ENCODE measurements around the gene TSHR.

Gene TSHR

DNA sequence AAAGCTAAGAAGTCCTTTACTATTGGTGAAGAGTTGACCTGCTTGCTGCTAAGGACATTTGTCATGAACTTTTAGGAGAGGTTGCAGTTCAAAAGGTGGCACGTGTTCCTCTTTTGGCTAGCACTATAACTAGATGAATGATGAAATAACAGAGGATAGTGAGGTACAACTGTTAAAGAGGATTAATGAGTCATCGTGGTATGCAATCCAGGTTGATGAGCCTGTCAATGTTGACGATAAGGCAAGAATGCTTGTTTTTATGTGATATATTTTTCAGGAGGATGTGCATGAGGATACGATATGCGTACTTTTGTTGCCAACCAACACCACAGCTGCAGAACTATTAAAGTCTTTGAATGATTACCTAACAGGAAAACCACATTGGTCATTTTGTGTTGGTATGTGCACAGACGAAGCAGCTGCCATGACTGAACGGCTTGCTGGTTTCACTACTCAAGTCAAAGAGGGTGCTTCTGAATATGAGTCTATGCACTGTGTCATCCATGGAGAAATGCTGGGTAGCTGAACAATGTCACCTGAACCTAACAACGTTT, 24.5 kb upstream of the TSHR start:
- no peak for DNase-seq (ENCODE audit: low read depth, low spot score)
- Histone ChIP-seq H3K4me1 (ENCODE audit: control insufficient read depth, insufficient read depth, low read length) (no peaks in the 10 kb centered on the region), H3K36me3 (ENCODE audit: control insufficient read depth, insufficient read depth, low read length) (no peaks in the 10 kb centered on the region), H3K9me3 (ENCODE audit: control insufficient read depth, insufficient read depth, low read length) (no peaks in the 10 kb centered on the region), H3K4me3 (ENCODE audit: low read length) (no peak overlapping the region), H3K27me3 (ENCODE audit: control insufficient read depth, insufficient read depth, low read length) (no peaks in the 10 kb centered on the region), H3K27ac (ENCODE audit: low read length) (no peak overlapping the region)
- no CpG with 5 or more reads among the region's 8 CpGs for WGBS (ENCODE audit: insufficient coverage, insufficient read length)

DNA sequence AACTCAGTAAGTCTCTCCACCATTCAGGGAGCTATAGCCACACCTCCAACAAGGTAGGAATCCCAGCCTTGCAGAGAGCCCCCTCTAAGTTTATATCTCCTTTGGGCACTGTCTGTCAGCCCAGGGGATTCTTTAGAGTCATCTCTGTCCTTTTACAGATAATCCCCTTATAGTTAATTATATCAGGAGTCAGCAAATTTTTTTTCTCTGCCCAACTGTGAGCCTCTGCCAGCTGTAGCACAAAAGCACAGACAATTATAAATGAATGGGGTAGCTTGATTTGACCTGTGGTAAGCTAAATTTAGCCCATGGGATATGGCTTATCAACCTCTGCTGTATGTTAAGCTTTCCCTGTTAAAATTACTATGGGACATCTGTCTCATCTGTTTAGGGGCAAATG, 22.1 kb upstream of the TSHR start:
- H3K4me3 ChIP-seq (ENCODE audit: low read length), result no peak overlapping the region
- no peaks in the 10 kb centered on the region for H3K27me3 ChIP-seq (ENCODE audit: control insufficient read depth, insufficient read depth, low read length)
- no peaks in the 10 kb centered on the region for H3K9me3 ChIP-seq (ENCODE audit: control insufficient read depth, insufficient read depth, low read length)
- DNase-seq (ENCODE audit: low read depth, low spot score), result no peak
- H3K4me1 ChIP-seq (ENCODE audit: control insufficient read depth, insufficient read depth, low read length), result no peaks in the 10 kb centered on the region
- no peak overlapping the region for H3K27ac ChIP-seq (ENCODE audit: low read length)
- no peaks in the 10 kb centered on the region for H3K36me3 ChIP-seq (ENCODE audit: control insufficient read depth, insufficient read depth, low read length)

DNA sequence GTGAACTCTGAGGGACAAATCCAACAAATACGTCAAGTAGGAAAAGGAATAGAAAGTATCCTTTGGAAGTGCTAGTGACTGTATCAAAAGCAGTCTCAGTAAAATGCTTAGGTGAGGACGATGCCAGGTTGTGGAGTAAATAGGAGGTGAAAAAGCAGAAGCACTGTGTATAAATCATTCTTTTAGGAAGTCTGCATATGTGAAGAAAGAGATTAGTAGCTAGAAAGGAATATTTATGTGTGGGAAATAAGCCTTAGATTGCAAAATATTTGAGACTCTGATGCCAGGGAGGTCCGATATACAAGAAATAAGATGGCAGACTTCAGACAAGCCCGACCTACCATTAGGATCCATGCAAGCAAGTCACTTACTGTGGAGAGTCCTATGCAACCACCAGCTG, 21.7 kb upstream of the TSHR start:
- H3K4me3 ChIP-seq (ENCODE audit: low read length), result no peak overlapping the region
- no peak for DNase-seq (ENCODE audit: low read depth, low spot score)
- no peaks in the 10 kb centered on the region for H3K4me1 ChIP-seq (ENCODE audit: control insufficient read depth, insufficient read depth, low read length)
- H3K27ac ChIP-seq (ENCODE audit: low read length), result no peak overlapping the region
- no peaks in the 10 kb centered on the region for H3K36me3 ChIP-seq (ENCODE audit: control insufficient read depth, insufficient read depth, low read length)
- H3K27me3 ChIP-seq (ENCODE audit: control insufficient read depth, insufficient read depth, low read length), result no peaks in the 10 kb centered on the region
- WGBS (ENCODE audit: insufficient coverage, insufficient read length), result no CpG with 5 or more reads among the region's 4 CpGs
- no peaks in the 10 kb centered on the region for H3K9me3 ChIP-seq (ENCODE audit: control insufficient read depth, insufficient read depth, low read length)

DNA sequence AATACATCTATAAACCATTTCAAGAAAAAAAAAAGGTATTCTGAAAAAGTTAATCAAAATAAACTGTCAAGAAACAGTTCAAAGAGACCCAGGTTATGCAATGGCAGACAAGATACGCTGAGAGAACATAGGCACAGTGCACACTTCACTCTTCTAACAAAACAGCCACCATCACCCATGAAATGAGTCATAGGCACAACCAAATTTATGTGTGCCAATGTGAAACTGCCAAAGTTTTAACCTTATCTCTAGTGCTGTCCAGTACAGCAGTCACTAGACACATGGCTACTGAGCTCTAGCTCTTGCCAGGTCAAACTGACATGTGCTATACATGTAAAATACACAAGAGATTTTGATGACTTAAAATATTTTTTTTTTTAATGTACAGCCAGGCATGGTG, 15.3 kb upstream of the TSHR start:
- no peak overlapping the region for H3K27ac ChIP-seq (ENCODE audit: low read length)
- no peak overlapping the region for H3K4me3 ChIP-seq (ENCODE audit: low read length)
- no CpG with 5 or more reads among the region's 1 CpG for WGBS (ENCODE audit: insufficient coverage, insufficient read length)

DNA sequence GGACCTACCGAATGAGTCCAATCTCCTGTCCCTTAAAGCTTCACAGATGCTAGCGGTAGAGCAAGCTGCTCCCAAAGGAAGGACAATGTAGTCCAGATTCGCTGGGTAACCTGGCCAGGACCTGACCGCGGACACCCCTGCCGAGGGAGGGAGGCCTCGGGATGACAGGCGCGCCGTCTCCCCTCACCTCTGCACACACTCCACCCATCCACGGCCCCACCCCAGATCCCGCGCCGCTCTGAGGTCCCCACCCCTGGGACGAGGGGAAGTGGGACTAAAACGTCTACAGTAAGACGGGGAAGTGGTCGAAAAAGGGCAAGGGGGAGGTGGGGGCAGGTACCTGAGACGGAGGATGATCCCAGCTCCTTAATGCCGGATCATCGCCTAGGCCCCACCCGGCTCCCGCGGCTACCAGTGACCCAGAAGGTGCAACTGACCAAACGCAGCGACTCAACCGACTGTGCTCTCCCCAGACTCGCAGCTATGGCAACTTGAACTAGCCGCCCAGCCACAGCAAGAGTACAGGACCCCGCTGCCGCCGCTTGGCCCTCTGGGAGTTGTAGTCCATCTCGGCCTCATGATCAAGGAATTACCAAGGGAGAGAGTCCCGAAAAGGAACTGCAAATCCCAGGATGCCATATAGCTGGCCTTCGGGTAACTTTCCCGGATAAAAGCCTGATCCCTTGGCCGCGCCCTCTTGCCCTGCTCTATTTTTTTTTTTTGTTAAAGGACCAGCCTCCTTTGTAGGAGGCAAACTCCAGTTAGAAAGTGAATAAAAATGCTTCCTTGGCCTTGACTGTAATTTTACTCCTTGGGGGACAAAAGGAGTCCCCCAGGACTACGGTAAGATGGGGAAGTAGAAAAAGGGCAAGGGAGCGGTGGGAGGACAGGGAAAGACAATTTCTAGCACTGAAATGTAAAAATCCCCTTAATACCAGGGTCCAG, 13.9 kb upstream of the TSHR start, which contains the start of gene CEP128:
CEP128 (minus strand) TSS at position 498 of the 945 bp plus-strand sequence.
- no CpG with 5 or more reads among the region's 40 CpGs for WGBS (ENCODE audit: insufficient coverage, insufficient read length)
- no peaks in the 10 kb centered on the region for H3K27me3 ChIP-seq (ENCODE audit: control insufficient read depth, insufficient read depth, low read length)
- no peaks in the 10 kb centered on the region for H3K4me1 ChIP-seq (ENCODE audit: control insufficient read depth, insufficient read depth, low read length)
- H3K27ac ChIP-seq (ENCODE audit: low read length), result no peak within 1 kb of the TSS
- H3K9me3 ChIP-seq (ENCODE audit: control insufficient read depth, insufficient read depth, low read length), result no peaks in the 10 kb centered on the region
- H3K4me3 ChIP-seq (ENCODE audit: low read length), result peak within 1 kb of the TSS; percentile 96
- no peaks in the 10 kb centered on the region for H3K36me3 ChIP-seq (ENCODE audit: control insufficient read depth, insufficient read depth, low read length)
- peak; percentile 85 for DNase-seq (ENCODE audit: low read depth, low spot score)

More for the DNA sequence above, 15.3 kb upstream of the TSHR start:
- Histone ChIP-seq H3K4me1 (ENCODE audit: control insufficient read depth, insufficient read depth, low read length) (no peaks in the 10 kb centered on the region), H3K9me3 (ENCODE audit: control insufficient read depth, insufficient read depth, low read length) (no peaks in the 10 kb centered on the region), H3K27me3 (ENCODE audit: control insufficient read depth, insufficient read depth, low read length) (no peaks in the 10 kb centered on the region), H3K36me3 (ENCODE audit: control insufficient read depth, insufficient read depth, low read length) (no peaks in the 10 kb centered on the region)
- DNase-seq (ENCODE audit: low read depth, low spot score), result no peak

DNA sequence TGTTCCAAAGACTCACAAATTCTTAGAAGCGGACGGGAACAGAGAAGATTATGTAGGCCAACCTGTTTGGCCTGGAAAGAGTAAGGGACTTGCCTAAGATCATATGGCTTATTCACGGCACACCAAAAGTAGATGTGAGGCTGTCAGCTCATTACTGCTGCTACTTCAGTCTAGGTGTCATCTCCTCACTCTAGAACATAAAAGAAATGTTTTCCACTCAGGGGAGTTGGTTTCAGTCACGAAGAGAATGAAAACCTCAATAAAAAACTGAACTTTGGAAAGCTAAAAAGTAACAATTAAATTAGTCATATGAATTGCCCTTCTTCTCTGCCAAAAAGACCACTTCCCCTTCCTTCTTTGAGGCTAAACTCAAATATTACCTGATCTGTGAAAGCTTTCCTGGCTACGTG, 13.2 kb upstream of the TSHR start:
- Histone ChIP-seq H3K27ac (ENCODE audit: low read length) (no peak overlapping the region), H3K27me3 (ENCODE audit: control insufficient read depth, insufficient read depth, low read length) (no peaks in the 10 kb centered on the region), H3K4me3 (ENCODE audit: low read length) (peak overlapping the region; percentile 18; the same call in 1 of the 2 replicates), H3K36me3 (ENCODE audit: control insufficient read depth, insufficient read depth, low read length) (no peaks in the 10 kb centered on the region), H3K9me3 (ENCODE audit: control insufficient read depth, insufficient read depth, low read length) (no peaks in the 10 kb centered on the region), H3K4me1 (ENCODE audit: control insufficient read depth, insufficient read depth, low read length) (no peaks in the 10 kb centered on the region)
- WGBS (ENCODE audit: insufficient coverage, insufficient read length), result no CpG with 5 or more reads among the region's 5 CpGs
- DNase-seq (ENCODE audit: low read depth, low spot score), result no peak

DNA sequence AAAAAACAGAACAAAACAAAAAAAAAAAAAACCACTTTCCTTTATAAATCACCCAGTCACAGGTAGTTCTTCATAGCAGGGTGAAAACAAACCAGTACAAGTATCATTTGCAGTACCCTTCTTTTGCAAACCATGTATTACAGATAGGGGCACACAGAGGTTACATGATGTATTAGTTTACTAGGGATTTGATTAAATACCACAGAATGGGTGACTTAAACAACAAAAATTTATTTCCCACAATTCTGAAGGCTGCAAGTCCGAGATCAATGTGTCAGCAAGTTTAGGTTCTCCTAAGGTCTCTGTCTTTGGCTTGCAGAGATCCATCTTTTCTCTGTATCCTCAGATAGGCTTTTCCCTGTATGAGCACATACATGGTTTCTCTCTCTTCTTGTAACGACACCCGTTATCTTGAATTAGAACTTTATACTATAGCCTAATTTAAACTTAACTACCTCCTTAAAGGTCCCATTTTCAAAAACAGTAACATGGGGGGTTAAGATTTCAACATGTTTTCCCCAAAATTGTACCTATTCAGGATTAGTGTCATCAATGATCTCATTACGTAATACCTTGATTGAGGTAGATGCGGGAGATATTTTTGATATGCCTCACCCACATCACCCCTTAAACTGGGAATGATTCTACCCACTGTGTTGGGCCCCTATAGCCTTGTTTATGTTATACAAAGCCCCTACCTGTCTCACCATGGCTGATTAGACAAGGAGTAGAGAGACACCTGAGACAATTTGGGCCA, 10.4 kb upstream of the TSHR start:
- no peak overlapping the region for H3K4me3 ChIP-seq (ENCODE audit: low read length)
- no peaks in the 10 kb centered on the region for H3K36me3 ChIP-seq (ENCODE audit: control insufficient read depth, insufficient read depth, low read length)
- WGBS (ENCODE audit: insufficient coverage, insufficient read length), result no CpG with 5 or more reads among the region's 5 CpGs
- no peaks in the 10 kb centered on the region for H3K9me3 ChIP-seq (ENCODE audit: control insufficient read depth, insufficient read depth, low read length)
- H3K27me3 ChIP-seq (ENCODE audit: control insufficient read depth, insufficient read depth, low read length), result no peaks in the 10 kb centered on the region
- no peaks in the 10 kb centered on the region for H3K4me1 ChIP-seq (ENCODE audit: control insufficient read depth, insufficient read depth, low read length)
- no peak for DNase-seq (ENCODE audit: low read depth, low spot score)
- no peak overlapping the region for H3K27ac ChIP-seq (ENCODE audit: low read length)

DNA sequence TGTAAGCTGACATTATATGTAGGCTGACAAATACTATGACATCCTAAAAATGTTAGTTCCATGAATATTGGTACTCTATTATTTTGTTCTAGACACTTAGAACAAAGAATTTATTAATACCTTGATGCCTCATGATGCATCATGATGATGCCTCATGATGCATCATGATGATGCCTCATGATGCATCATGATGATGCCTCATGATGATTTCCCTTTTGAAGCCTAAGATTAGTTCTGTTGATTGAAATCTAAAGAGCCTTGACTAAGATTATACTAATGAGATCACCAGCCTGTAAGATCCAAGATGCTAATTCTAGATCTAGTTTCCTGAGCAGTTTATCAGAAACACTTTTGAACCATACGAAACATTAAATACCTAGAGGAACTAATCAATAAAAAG, 9.2 kb upstream of the TSHR start:
- no peak for DNase-seq (ENCODE audit: low read depth, low spot score)
- Histone ChIP-seq H3K27me3 (ENCODE audit: control insufficient read depth, insufficient read depth, low read length) (no peaks in the 10 kb centered on the region), H3K4me1 (ENCODE audit: control insufficient read depth, insufficient read depth, low read length) (no peaks in the 10 kb centered on the region), H3K36me3 (ENCODE audit: control insufficient read depth, insufficient read depth, low read length) (no peaks in the 10 kb centered on the region), H3K4me3 (ENCODE audit: low read length) (no peak overlapping the region), H3K27ac (ENCODE audit: low read length) (no peak overlapping the region), H3K9me3 (ENCODE audit: control insufficient read depth, insufficient read depth, low read length) (no peaks in the 10 kb centered on the region)
- WGBS (ENCODE audit: insufficient coverage, insufficient read length), result no CpG with 5 or more reads among the region's 1 CpG

DNA sequence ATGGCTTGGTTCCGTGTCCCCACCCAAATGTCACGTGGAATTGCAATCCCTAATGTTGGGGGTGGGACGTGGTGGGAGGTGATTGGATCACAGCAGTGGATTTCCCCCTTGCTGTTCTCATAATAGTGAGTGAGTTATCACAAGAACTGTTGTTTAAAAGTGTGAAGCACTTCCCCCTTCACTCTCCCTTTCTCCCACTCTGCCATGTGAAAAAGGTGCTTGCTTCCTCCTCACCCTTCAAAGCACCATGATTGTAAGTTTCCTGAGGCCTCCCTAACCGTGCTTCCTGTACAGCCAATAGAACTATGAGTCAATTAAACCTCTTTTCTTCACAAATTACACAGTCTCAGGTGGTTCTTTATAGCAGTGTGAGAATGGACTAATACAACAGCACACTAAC, 8.6 kb upstream of the TSHR start:
- Histone ChIP-seq H3K27ac (ENCODE audit: low read length) (no peak overlapping the region), H3K4me3 (ENCODE audit: low read length) (no peak overlapping the region), H3K36me3 (ENCODE audit: control insufficient read depth, insufficient read depth, low read length) (no peaks in the 10 kb centered on the region), H3K9me3 (ENCODE audit: control insufficient read depth, insufficient read depth, low read length) (no peaks in the 10 kb centered on the region), H3K27me3 (ENCODE audit: control insufficient read depth, insufficient read depth, low read length) (no peaks in the 10 kb centered on the region), H3K4me1 (ENCODE audit: control insufficient read depth, insufficient read depth, low read length) (no peaks in the 10 kb centered on the region)
- WGBS (ENCODE audit: insufficient coverage, insufficient read length), result no CpG with 5 or more reads among the region's 4 CpGs
- DNase-seq (ENCODE audit: low read depth, low spot score), result no peak

DNA sequence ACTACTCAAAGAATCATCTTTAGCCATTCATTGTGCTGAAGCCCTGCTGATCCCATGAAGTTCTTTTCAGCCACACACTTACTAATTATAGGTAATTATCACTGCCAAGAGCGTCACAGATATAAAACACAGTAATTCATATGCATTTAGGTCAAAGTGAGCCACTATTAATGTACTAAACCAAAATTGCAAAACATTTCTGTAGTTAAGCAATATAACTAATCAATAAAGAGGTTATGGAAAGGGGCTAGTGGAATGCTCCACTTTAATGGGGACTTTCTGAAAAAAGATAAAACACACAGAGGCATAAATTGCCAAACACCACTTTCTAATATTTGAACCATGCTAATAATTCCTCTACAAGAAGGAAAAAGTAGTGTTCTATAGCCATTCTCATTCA, 7.1 kb upstream of the TSHR start:
- H3K27ac ChIP-seq (ENCODE audit: low read length), result no peak overlapping the region
- H3K9me3 ChIP-seq (ENCODE audit: control insufficient read depth, insufficient read depth, low read length), result no peaks in the 10 kb centered on the region
- H3K27me3 ChIP-seq (ENCODE audit: control insufficient read depth, insufficient read depth, low read length), result no peaks in the 10 kb centered on the region
- no peaks in the 10 kb centered on the region for H3K36me3 ChIP-seq (ENCODE audit: control insufficient read depth, insufficient read depth, low read length)
- no peak overlapping the region for H3K4me3 ChIP-seq (ENCODE audit: low read length)
- DNase-seq (ENCODE audit: low read depth, low spot score), result no peak
- WGBS (ENCODE audit: insufficient coverage, insufficient read length), result no CpG with 5 or more reads among the region's 1 CpG
- H3K4me1 ChIP-seq (ENCODE audit: control insufficient read depth, insufficient read depth, low read length), result no peaks in the 10 kb centered on the region
